HL-60 (cell line): ENCODE data around the gene DUSP28.

Experiments used
- GABPA ChIP-seq: IDR thresholded peaks from 2 replicates; pipeline ENCODE4 v1.6.1; 2012; ENCODE audit warnings: low read depth
- POLR2AphosphoS5 ChIP-seq: IDR thresholded peaks from 2 replicates; pipeline ENCODE4 v1.6.1; 2012; ENCODE audit warnings: low read depth
- SPI1 ChIP-seq: IDR thresholded peaks from 2 replicates; pipeline ENCODE4 v1.6.1; 2012; ENCODE audit warnings: low read depth, mild to moderate bottlenecking, borderline replicate concordance
- TF ChIP-seq, protein P1 (sequence below): IDR thresholded peaks from one replicate; pipeline ENCODE4 v1.5.1; 2011; ENCODE audit warnings: low read length, control low read depth, inconsistent platforms; ENCODE audit not compliant: insufficient read depth
- TF ChIP-seq, protein P2 (sequence below): IDR thresholded peaks from 2 replicates; pipeline ENCODE4 v1.6.1; 2012; ENCODE audit warnings: low read depth; ENCODE audit not compliant: insufficient replicate concordance

DNA sequence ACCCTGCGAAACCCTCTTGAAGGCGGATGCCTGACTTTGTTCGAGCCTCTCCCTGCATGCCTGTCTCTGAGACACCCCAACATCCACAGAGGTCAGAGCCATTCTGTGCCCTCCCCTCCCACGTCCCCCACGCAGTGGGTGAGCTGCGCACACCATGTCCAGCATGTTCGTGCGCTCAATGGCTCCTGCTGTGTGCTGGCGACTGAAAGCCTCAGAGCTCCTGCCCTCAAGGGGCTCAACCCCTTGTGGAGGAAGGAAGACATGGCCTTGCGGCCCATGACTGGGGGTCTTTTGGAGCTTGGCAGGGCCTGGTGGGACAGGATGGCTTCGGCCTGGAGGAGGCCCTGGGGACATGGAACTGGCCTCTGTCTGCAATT lies 48.1 kb upstream of the DUSP28 start:
- TF ChIP-seq, protein P1, sequence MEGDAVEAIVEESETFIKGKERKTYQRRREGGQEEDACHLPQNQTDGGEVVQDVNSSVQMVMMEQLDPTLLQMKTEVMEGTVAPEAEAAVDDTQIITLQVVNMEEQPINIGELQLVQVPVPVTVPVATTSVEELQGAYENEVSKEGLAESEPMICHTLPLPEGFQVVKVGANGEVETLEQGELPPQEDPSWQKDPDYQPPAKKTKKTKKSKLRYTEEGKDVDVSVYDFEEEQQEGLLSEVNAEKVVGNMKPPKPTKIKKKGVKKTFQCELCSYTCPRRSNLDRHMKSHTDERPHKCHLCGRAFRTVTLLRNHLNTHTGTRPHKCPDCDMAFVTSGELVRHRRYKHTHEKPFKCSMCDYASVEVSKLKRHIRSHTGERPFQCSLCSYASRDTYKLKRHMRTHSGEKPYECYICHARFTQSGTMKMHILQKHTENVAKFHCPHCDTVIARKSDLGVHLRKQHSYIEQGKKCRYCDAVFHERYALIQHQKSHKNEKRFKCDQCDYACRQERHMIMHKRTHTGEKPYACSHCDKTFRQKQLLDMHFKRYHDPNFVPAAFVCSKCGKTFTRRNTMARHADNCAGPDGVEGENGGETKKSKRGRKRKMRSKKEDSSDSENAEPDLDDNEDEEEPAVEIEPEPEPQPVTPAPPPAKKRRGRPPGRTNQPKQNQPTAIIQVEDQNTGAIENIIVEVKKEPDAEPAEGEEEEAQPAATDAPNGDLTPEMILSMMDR, result no peak
- TF ChIP-seq, protein P2, sequence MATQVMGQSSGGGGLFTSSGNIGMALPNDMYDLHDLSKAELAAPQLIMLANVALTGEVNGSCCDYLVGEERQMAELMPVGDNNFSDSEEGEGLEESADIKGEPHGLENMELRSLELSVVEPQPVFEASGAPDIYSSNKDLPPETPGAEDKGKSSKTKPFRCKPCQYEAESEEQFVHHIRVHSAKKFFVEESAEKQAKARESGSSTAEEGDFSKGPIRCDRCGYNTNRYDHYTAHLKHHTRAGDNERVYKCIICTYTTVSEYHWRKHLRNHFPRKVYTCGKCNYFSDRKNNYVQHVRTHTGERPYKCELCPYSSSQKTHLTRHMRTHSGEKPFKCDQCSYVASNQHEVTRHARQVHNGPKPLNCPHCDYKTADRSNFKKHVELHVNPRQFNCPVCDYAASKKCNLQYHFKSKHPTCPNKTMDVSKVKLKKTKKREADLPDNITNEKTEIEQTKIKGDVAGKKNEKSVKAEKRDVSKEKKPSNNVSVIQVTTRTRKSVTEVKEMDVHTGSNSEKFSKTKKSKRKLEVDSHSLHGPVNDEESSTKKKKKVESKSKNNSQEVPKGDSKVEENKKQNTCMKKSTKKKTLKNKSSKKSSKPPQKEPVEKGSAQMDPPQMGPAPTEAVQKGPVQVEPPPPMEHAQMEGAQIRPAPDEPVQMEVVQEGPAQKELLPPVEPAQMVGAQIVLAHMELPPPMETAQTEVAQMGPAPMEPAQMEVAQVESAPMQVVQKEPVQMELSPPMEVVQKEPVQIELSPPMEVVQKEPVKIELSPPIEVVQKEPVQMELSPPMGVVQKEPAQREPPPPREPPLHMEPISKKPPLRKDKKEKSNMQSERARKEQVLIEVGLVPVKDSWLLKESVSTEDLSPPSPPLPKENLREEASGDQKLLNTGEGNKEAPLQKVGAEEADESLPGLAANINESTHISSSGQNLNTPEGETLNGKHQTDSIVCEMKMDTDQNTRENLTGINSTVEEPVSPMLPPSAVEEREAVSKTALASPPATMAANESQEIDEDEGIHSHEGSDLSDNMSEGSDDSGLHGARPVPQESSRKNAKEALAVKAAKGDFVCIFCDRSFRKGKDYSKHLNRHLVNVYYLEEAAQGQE, result no peak
- no peak for TF ChIP-seq GABPA
- TF ChIP-seq POLR2AphosphoS5, result no peak
- no peak for TF ChIP-seq SPI1
